ENCODE measurements around the gene ANKRD27.

The ANKRD27 gene

DNA sequence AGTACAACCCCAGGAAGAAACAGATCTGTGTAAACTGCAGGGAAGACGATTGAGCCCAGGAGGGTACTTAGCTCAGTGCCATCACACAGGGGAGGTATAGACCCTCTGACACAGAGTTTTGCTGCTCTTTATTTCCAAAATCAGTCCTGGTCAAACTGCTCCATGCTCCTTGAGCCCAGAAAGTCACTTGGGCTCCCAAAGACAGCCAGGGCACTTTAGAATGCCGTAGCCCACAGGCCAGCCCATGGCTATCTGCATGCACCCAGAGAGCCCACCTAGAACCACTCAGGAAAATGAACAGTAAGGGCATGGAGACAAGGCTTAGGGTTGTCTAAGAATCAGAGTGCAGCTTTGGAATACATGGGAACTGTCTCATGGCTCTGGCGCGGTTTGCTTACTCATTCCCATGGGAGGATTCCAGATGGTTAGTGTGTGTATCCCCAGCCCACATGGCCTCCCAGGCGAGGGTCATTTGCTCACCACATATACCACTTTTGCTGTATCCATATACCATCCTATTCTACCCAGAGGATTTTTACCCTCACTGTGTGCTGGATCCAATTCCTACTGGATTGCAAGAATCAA lies 108.6 kb downstream of the ANKRD27 start:
- Mint-ChIP-seq H3K27ac (no peak overlapping the region), H3K27me3 (ENCODE audit: low read depth, poor library complexity) (peaks cover 9% of the 10 kb centered on the region), H3K4me1 (no peaks in the 10 kb centered on the region), H3K4me3 (no peak overlapping the region), H3K9me3 (no peaks in the 10 kb centered on the region), H3K36me3 (ENCODE audit: low read depth) (no peaks in the 10 kb centered on the region)
- TF ChIP-seq CTCF (IDR thresholded peaks at IDR 0.05): no peak
- DNase-seq: no peak

- Mint-ChIP-seq H3K27ac (no peak overlapping the region), H3K36me3 (ENCODE audit: low read depth) (no peaks in the 10 kb centered on the region), H3K9me3 (no peaks in the 10 kb centered on the region), H3K4me3 (no peak overlapping the region), H3K27me3 (ENCODE audit: low read depth, poor library complexity) (peaks cover 17% of the 10 kb centered on the region), H3K4me1 (peaks cover 4% of the 10 kb centered on the region)
- no peak for TF ChIP-seq CTCF (IDR thresholded peaks at IDR 0.05)
- no peak for DNase-seq
Observed at GRCh38 chr19:32563761-32564160, 111.2 kb downstream of the ANKRD27 start.

GRCh38 chr19:32558607-32559228 lies 116.3 kb downstream of the ANKRD27 start:
- TF ChIP-seq CTCF (IDR thresholded peaks at IDR 0.05): no peak
- Mint-ChIP-seq H3K9me3 (no peaks in the 10 kb centered on the region), H3K4me3 (no peak overlapping the region), H3K4me1 (peaks cover 5% of the 10 kb centered on the region), H3K27ac (no peak overlapping the region), H3K27me3 (ENCODE audit: low read depth, poor library complexity) (peaks cover 20% of the 10 kb centered on the region), H3K36me3 (ENCODE audit: low read depth) (no peaks in the 10 kb centered on the region)
- DNase-seq: peak; percentile 27

- Mint-ChIP-seq H3K36me3 (ENCODE audit: low read depth) (no peaks in the 10 kb centered on the region), H3K27me3 (ENCODE audit: low read depth, poor library complexity) (peaks cover 23% of the 10 kb centered on the region), H3K4me3 (no peak overlapping the region), H3K9me3 (peaks cover 3% of the 10 kb centered on the region), H3K4me1 (peaks cover 5% of the 10 kb centered on the region), H3K27ac (no peak overlapping the region)
- TF ChIP-seq CTCF (IDR thresholded peaks at IDR 0.05): no peak
- no peak for DNase-seq
Observed at GRCh38 chr19:32555786-32556185, 119.2 kb downstream of the ANKRD27 start.

GRCh38 chr19:32550666-32551065 lies 124.3 kb downstream of the ANKRD27 start:
- Mint-ChIP-seq H3K36me3 (ENCODE audit: low read depth) (no peaks in the 10 kb centered on the region), H3K9me3 (peaks cover 3% of the 10 kb centered on the region), H3K4me1 (no peaks in the 10 kb centered on the region), H3K4me3 (no peak overlapping the region), H3K27me3 (ENCODE audit: low read depth, poor library complexity) (peaks cover 5% of the 10 kb centered on the region), H3K27ac (no peak overlapping the region)
- DNase-seq: no peak
- TF ChIP-seq CTCF (IDR thresholded peaks at IDR 0.05): no peak
